ENCODE measurements around the gene FREM2.

FREM2 gene

GRCh38 chr13:38669234-38669964 is 17.5 kb upstream of the FREM2 start:
- TF ChIP-seq, protein P1, sequence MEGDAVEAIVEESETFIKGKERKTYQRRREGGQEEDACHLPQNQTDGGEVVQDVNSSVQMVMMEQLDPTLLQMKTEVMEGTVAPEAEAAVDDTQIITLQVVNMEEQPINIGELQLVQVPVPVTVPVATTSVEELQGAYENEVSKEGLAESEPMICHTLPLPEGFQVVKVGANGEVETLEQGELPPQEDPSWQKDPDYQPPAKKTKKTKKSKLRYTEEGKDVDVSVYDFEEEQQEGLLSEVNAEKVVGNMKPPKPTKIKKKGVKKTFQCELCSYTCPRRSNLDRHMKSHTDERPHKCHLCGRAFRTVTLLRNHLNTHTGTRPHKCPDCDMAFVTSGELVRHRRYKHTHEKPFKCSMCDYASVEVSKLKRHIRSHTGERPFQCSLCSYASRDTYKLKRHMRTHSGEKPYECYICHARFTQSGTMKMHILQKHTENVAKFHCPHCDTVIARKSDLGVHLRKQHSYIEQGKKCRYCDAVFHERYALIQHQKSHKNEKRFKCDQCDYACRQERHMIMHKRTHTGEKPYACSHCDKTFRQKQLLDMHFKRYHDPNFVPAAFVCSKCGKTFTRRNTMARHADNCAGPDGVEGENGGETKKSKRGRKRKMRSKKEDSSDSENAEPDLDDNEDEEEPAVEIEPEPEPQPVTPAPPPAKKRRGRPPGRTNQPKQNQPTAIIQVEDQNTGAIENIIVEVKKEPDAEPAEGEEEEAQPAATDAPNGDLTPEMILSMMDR (IDR thresholded peaks at IDR 0.05): no peak
- no peak overlapping the region for H3K27ac ChIP-seq
- H3K4me3 ChIP-seq: no peak overlapping the region
- no peak for DNase-seq (ENCODE audit: low spot score)

DNA sequence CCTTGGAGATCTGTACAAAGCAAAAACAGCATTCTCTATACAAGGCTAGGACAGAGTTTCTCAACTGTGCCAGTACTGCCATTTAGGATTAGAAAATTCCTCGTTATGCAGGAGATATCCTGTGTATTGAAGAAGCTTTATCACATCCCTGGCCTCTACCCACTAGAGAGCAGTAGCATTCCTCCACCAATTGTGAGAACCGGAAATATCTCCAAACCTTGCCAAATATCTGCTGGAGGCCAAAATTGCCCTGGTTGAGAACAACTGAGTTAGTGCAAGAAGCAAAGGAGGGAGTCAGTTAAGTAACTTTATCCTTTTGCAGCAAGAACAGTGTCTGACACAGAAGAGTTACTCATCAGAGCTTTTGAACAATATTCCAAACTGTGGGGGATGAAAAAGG is 16.2 kb upstream of the FREM2 start:
- H3K4me3 ChIP-seq: no peak overlapping the region
- no peak for DNase-seq (ENCODE audit: low spot score)
- TF ChIP-seq, protein P1 (IDR thresholded peaks at IDR 0.05): no peak
- H3K27ac ChIP-seq: no peak overlapping the region

DNA sequence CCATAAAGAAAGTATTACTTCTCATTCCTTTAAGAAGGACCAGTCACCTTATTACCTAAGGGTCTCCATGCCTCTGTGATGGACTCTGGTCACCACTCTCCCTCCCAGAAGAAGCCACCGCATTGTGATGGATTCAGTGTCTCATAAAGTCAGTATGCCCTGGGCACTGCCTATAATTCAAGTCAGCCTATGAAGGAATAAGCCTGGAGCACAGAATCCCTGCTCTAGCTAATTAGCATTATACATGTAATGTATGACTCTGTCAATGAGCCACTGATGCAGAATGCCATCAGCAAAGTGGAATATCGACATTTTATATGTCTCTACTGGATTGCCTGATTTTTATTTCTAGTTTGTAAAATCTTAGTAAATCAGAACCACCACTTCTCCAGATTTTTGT is 14.9 kb upstream of the FREM2 start:
- TF ChIP-seq, protein P1 (IDR thresholded peaks at IDR 0.05): no peak
- Histone ChIP-seq H3K4me3 (no peak overlapping the region), H3K27ac (no peak overlapping the region)
- no peak for DNase-seq (ENCODE audit: low spot score)

- Histone ChIP-seq H3K27ac (no peak overlapping the region), H3K4me3 (no peak overlapping the region)
- DNase-seq (ENCODE audit: low spot score): no peak
- TF ChIP-seq, protein P1 (IDR thresholded peaks at IDR 0.05): no peak
Observed at GRCh38 chr13:38674208-38674607, 12.7 kb upstream of the FREM2 start.

GRCh38 chr13:38680912-38681311 is 6.0 kb upstream of the FREM2 start:
- TF ChIP-seq, protein P1 (IDR thresholded peaks at IDR 0.05): no peak
- DNase-seq (ENCODE audit: low spot score): no peak
- Histone ChIP-seq H3K4me3 (no peak overlapping the region), H3K27ac (no peak overlapping the region)

GRCh38 chr13:38684714-38685113 is 2.2 kb upstream of the FREM2 start:
- H3K4me3 ChIP-seq: no peak overlapping the region
- no peak for DNase-seq (ENCODE audit: low spot score)
- TF ChIP-seq, protein P1 (IDR thresholded peaks at IDR 0.05): no peak
- no peak overlapping the region for H3K27ac ChIP-seq

- H3K27ac ChIP-seq: no peak overlapping the region
- no peak overlapping the region for H3K4me3 ChIP-seq
- no peak for DNase-seq (ENCODE audit: low spot score)
- TF ChIP-seq, protein P1 (IDR thresholded peaks at IDR 0.05): no peak
Observed at GRCh38 chr13:38685431-38685830, 1.4 kb upstream of the FREM2 start.

Measured in coronary artery (tissue), 2 donors.